ENCODE data around the gene TRIM14. TPM values are rescaled to one million over a fixed set of nuclear protein-coding genes. Genes with fewer than 3 reads are reported as not detected.

Gene TRIM14
- total and polyA plus RNA-seq, 10 of the 15 experiments (the other 5 are each of a cell fraction or from before 2014, with no cell fraction given), result 8.6 to 53.3 (median 35.7) TPM

- ChIA-PET SMC1A (ENCODE audit: uncharacterized antibody, unreplicated experiment) (interaction anchor here (1.0 to 1.2 kb wide), 3 partner anchors 14 to 34 kb away, joined by 3 to 4 read pairs (median 4); no protein-coding TSS in a partner anchor), POLR2A (interaction anchor here (0.5 kb wide), 1 partner anchor 127 kb away, joined by 8 read pairs; no protein-coding TSS in a partner anchor), CTCF (interaction anchor here (1.3 to 1.9 kb wide), 3 partner anchors 12 to 61 kb away, joined by 3 to 5 read pairs (median 4); no protein-coding TSS in a partner anchor), RAD21 (ENCODE audit: unreplicated experiment) (interaction anchor here (1.0 kb wide), 1 partner anchor 46 kb away, joined by 3 read pairs; no protein-coding TSS in a partner anchor)
- Histone ChIP-seq H3K36me3 (ENCODE audit: control insufficient read depth in 2 of 2, insufficient read depth in 2 of 2, low read length in 1 of 2) (no peaks in the 10 kb centered on the region), H3K9me3 (replicated peaks; ENCODE audit: control insufficient read depth, insufficient read depth, low read length) (no peaks in the 10 kb centered on the region), H3K79me2 (ENCODE audit: control insufficient read depth, insufficient read depth, low read length) (no peaks in the 10 kb centered on the region), H3K4me2 (ENCODE audit: control insufficient read depth, insufficient read depth) (no peak overlapping the region), H3K9ac (ENCODE audit: control insufficient read depth, insufficient read depth, low read length) (no peak overlapping the region), H4K20me1 (ENCODE audit: control insufficient read depth, insufficient read depth) (no peaks in the 10 kb centered on the region), H2AFZ (ENCODE audit: control insufficient read depth, low read depth, low read length) (no peak overlapping the region), H3K27me3 (replicated peaks in 1 of 2; ENCODE audit: control insufficient read depth in 2 of 2, insufficient read depth in 2 of 2, low read length in 1 of 2) (no peaks in the 10 kb centered on the region), H3K4me1 (ENCODE audit: control insufficient read depth, insufficient read depth, low read length) (peaks cover 12% of the 10 kb centered on the region), H3K27ac (ENCODE audit: control insufficient read depth, insufficient read depth) (no peak overlapping the region), H3K4me3 (no peak overlapping the region)
- no peak for ATAC-seq
- DNase-seq (ENCODE audit: low read depth, low spot score), result no peak
- BruUV-seq (replicated peaks), result no TSS peak
- intact Hi-C loops (cut with micrococcal nuclease; ENCODE audit: unreplicated experiment) (no loop called here), in situ Hi-C loops (cut with MboI) (no loop called here)
- FAIRE-seq, result no peak
- 87% methylated on average over 9 of the region's 9 CpGs for WGBS (ENCODE audit: insufficient coverage, insufficient replicate concordance, low lambda C conversion rate, missing lambda C conversion rate)
- TF ChIP-seq BACH1 (IDR thresholded peaks at IDR 0.05; ENCODE audit: borderline replicate concordance), result no peak
- no peak for TF ChIP-seq DPF2 (IDR thresholded peaks at IDR 0.05)
- no peak for TF ChIP-seq EP300 (IDR thresholded peaks at IDR 0.05; ENCODE audit: borderline replicate concordance in 1 of 2, control insufficient read depth in 1 of 2, low read depth in 2 of 2, low read length in 2 of 2)
- TF ChIP-seq CHD4 (IDR thresholded peaks at IDR 0.05), result no peak
- TF ChIP-seq CEBPB (IDR thresholded peaks at IDR 0.05; ENCODE audit: borderline replicate concordance in 1 of 2, low read depth in 2 of 2, low read length in 2 of 2), result no peak
- TF ChIP-seq NFIC (IDR thresholded peaks at IDR 0.05; ENCODE audit: low read depth, low read length), result no peak
- no peak for TF ChIP-seq ZNF687 (IDR thresholded peaks at IDR 0.05)
- no peak for TF ChIP-seq CREB1 (IDR thresholded peaks at IDR 0.05; ENCODE audit: low read depth)
These were observed 13.1 kb upstream of the TRIM14 start for GRCh38 chr9:98132158-98132557.
